GM12878 (cell line): ENCODE data around the gene JMJD4.

Source experiments
- CTCF ChIP-seq, 3 experiments: IDR thresholded peaks in 2 of 3; conservative IDR thresholded peaks in 1 of 3; 2 replicates each; pipeline ENCODE4 v1.5.1; 2011; ENCODE audit warnings: low read depth in 3 of 3, low read length in 3 of 3, mild to moderate bottlenecking in 3 of 3, control low read depth in 2 of 3, moderate library complexity in 2 of 3, inconsistent platforms in 1 of 3, mixed read lengths in 1 of 3; ENCODE audit not compliant: control insufficient read depth in 2 of 3, insufficient read depth in 1 of 3; ENCODE audit errors: extremely low read depth in 1 of 3
- EP300 ChIP-seq, 2 experiments: fragments of 150-350 bp in 1 of 2; IDR thresholded peaks; 2 replicates each; pipeline ENCODE4 v1.6.1; 2011 to 2012; ENCODE audit warnings: low read depth in 2 of 2, low read length in 2 of 2, borderline replicate concordance in 1 of 2, improper control_type of control experiment in 1 of 2, inconsistent platforms in 1 of 2; ENCODE audit not compliant: control insufficient read depth in 1 of 2
- JUND ChIP-seq: IDR thresholded peaks from 2 replicates; pipeline ENCODE4 v1.6.1; 2012; ENCODE audit warnings: low read depth, mild to moderate bottlenecking, low read length, improper control_type of control experiment, moderate library complexity
- MAX ChIP-seq: IDR thresholded peaks from 2 replicates; pipeline ENCODE4 v1.6.1; 2012; ENCODE audit warnings: low read depth, low read length, improper control_type of control experiment
- MTA3 ChIP-seq: IDR thresholded peaks from 2 replicates; pipeline ENCODE4 v1.6.1; 2012; ENCODE audit warnings: low read length, inconsistent platforms, borderline replicate concordance
- POLR2A ChIP-seq: IDR thresholded peaks from 2 replicates; pipeline ENCODE4 v1.6.1; 2011; ENCODE audit warnings: low read depth, mild to moderate bottlenecking, low read length
- TF ChIP-seq, protein P1 (sequence below): IDR thresholded peaks from 2 replicates; pipeline ENCODE4 v1.6.1; 2011; ENCODE audit warnings: borderline replicate concordance, low read depth, mild to moderate bottlenecking, moderate library complexity, mixed read lengths, low read length; ENCODE audit not compliant: insufficient read depth; ENCODE audit errors: extremely low read length
- TF ChIP-seq, protein P2 (sequence below): IDR thresholded peaks from 2 replicates; pipeline ENCODE4 v1.6.1; 2011; ENCODE audit warnings: low read depth, low read length, improper control_type of control experiment, borderline replicate concordance

- TF ChIP-seq CTCF (IDR thresholded peaks at IDR 0.05 in 2 of 3, conservative IDR thresholded peaks at IDR 0.05 in 1 of 3; ENCODE audit: control insufficient read depth in 2 of 3, extremely low read depth in 1 of 3, insufficient read depth in 1 of 3, low read depth in 3 of 3, low read length in 3 of 3) = no peak
- no peak for TF ChIP-seq POLR2A
- TF ChIP-seq, protein P1, sequence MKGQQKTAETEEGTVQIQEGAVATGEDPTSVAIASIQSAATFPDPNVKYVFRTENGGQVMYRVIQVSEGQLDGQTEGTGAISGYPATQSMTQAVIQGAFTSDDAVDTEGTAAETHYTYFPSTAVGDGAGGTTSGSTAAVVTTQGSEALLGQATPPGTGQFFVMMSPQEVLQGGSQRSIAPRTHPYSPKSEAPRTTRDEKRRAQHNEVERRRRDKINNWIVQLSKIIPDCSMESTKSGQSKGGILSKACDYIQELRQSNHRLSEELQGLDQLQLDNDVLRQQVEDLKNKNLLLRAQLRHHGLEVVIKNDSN = no peak
- TF ChIP-seq MTA3 = no peak
- no peak for TF ChIP-seq JUND
- no peak for TF ChIP-seq EP300 (IDR thresholded peaks at IDR 0.05; ENCODE audit: borderline replicate concordance in 1 of 2, control insufficient read depth in 1 of 2, low read depth in 2 of 2, low read length in 2 of 2)
- TF ChIP-seq MAX = no peak
- TF ChIP-seq, protein P2, sequence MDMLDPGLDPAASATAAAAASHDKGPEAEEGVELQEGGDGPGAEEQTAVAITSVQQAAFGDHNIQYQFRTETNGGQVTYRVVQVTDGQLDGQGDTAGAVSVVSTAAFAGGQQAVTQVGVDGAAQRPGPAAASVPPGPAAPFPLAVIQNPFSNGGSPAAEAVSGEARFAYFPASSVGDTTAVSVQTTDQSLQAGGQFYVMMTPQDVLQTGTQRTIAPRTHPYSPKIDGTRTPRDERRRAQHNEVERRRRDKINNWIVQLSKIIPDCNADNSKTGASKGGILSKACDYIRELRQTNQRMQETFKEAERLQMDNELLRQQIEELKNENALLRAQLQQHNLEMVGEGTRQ = no peak
Measured at GRCh38 chr1:227781314-227781930, 46.3 kb upstream of the JMJD4 start.
